Globus pallidus (tissue), 1 donor: ENCODE data around the gene VSTM4.

Experiments
- DNase-seq: peaks from one replicate; pipeline ENCODE4 v3.0.0-alpha.2; 2015; ENCODE audit warnings: low spot score

Gene VSTM4, protein sequence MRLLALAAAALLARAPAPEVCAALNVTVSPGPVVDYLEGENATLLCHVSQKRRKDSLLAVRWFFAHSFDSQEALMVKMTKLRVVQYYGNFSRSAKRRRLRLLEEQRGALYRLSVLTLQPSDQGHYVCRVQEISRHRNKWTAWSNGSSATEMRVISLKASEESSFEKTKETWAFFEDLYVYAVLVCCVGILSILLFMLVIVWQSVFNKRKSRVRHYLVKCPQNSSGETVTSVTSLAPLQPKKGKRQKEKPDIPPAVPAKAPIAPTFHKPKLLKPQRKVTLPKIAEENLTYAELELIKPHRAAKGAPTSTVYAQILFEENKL

DNA sequence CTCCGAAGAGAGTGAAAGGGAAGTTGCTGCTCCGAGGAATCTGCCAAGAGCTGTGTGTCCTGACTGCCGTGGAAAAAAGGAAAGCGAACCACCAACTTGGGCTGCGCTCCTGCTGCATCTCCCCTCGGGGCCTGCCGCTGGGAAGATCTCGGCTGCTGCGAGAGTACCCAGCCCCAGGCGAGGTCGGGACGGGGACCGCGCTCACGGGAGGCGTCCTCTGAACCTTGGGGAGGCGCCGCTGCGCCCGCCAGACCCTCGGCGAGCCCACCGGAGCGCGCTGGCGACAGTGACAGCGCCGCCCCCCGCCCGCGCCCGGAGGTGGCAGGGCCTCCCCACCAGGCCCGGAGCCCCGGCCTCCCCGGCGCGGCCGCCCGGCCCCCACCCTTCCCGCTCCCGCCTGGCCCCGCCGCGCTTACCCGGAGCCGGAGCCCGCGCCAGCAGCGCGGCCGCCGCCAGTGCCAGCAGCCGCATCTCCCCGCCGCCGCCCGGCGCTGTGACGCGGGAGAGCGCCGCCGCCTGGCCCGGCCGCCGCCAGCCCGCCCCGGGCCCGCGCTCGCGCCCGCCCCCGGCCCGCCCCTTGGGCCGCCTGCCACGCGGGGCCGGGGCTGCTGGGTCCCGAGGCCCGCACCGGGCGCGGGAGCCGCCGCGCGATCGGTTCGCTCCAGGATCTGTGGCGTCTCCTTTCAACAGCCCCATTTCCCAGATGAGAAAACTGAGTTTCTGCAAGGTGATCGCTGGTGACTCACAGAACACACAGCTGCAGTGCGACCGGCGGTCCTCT, at the start of gene VSTM4:
VSTM4 (minus strand) TSS at position 508 of the 781 bp plus-strand sequence; CDS start at position 471, 37 bp downstream.
- peak; percentile 59 for DNase-seq

- peak; percentile 41 for DNase-seq
Measured at GRCh38 chr10:49164559-49165188, 49.4 kb upstream of the VSTM4 start.

DNA sequence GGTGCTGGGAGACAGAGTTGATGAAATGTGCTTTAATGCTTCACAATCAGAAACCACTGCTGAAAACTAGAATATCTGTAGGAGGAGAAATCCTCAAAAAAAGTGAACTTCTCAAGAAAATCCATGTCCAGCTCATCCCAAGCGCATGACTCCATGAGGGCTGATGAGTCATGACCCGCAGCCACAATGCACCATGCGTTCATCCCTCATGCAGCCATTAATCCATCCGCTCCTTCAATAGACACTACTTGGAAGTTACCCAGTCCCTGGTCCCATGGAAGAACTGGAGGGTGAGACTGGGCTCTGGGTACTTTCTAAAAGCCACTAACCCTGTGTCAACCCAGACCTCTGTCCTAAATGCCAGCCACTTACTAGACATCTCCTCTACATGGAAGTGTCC, 48.4 kb upstream of the VSTM4 start:
- DNase-seq, result no peak

DNA sequence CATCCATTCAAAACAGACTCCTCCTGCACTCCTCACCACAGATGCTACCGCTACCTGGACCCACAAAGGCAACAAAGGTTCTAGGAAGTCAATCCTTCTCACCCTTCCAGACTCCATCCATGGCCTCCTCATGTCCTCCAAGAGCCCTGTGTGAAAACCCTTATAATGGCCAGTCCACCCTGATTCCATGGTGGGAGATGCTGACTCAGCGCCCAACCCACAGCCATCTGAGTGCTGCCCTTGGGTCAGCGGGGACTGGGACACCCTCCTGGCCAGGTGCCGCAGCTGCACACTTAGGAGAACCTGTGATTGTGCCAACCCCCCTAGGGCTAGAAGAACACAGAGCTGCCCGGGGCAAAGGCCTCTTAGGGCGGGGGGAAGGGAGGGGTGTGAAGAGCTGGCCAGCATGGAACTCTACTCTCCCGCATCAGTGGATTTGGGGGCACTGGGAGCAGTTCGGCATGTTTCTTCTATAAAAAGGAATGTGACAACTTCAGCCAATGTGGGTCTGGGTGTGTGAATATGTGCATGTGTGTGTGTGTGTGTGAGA, 47.5 kb upstream of the VSTM4 start:
- no peak for DNase-seq

DNA sequence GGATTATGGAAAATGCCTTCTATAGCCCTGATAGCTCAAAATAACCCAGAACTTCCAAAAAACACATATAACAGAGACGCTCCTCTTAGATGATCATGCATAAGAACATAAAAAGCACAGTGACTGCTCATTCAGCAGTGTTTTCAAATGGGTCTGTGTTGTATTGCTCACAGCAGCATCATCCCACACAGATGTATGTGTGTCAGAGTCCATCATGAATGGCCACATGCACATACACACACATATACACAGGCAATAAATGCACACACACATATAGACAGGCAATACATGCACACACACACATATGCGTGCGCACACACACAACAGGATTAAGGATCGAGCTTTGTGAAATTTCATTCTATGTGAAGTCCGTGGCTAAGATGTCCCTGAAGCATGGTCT, 46.7 kb upstream of the VSTM4 start:
- no peak for DNase-seq

DNA sequence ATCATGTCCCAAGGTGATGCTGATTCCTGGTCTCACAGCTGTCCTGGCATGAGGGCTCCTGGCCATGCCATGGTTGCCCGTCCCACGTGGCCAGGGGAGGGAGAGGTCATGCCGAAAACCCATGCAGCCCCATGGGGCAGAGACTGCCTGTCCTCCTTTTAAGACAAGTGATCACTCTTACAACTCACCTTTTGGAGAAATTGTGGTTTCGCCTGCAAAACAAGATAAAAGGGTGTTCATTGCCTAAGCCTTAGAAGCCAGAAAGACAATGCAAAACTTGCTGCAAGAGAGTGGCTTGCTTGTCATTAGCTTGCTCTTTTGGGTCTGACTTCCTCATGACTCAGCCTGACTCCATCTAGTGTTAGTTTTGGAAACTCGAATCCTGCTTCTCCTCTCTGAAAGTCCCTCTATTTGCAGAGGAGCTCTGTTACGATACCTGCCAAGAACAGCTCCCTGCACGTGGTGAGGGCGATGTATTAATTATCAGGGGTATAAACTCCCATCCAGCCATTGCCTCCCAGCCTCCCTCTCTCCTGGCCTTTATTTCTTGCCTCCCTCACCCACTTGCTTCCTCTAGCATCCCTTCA, 46.2 kb upstream of the VSTM4 start:
- peak; percentile 33 for DNase-seq

DNA sequence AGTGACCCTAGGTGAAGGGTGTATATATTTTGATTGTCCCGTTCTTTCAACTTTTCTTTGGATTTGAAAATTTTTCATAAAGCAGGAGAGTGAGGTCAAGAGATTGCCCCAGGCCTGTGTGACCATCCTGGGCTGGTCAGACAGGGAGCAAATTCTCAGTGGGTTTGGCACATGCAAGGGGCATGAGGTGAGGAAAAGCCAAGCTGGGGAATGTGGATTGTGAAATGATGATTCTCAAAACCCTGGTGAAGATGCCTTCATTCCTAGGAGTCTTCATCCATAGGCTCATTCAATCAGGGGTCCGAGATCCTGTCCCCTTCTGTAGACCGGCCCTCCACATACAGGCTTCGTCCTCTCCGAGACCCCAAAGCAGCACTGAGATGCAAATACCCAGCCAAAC, 45.5 kb upstream of the VSTM4 start:
- DNase-seq, result no peak

DNA sequence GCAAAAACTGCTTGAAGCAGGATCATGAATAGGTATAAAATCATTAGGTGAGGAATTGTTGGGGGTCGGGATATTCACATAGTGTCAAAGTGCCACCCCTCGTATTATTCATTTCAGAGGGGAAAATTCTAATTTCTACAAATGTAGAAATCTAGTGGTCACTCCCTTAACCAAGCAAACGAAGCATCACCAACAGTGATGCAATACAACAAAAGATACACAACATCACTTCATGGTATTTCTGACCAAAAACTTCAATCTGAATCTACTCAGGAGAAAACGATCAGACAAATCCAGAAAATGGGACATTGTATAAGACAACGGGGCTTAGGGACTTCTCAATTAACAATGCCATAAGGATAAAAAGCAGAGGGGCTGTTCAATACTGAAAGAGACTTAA, 44.8 kb upstream of the VSTM4 start:
- DNase-seq, result no peak

GRCh38 chr10:49158915-49159314, 43.6 kb upstream of the VSTM4 start:
- no peak for DNase-seq

DNA sequence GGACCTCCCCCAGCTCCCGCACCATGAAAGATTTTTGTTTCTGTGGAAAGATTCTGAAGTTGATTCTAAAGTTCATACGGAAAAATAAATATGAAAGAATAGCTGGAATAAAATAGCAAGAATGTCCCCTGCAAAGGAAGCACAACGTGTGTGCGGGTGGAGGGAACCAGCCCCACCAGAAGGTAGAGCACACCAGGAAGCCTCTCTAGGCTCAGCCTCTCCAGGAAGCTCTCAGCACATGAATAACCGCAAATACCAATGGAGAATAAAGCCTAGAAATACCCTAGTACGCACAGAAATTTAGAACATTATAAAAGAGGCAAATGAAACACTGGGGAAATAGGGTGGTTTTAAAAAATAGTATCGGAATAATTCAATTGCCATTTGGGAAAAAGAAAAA, 43.1 kb upstream of the VSTM4 start:
- DNase-seq, result no peak

DNA sequence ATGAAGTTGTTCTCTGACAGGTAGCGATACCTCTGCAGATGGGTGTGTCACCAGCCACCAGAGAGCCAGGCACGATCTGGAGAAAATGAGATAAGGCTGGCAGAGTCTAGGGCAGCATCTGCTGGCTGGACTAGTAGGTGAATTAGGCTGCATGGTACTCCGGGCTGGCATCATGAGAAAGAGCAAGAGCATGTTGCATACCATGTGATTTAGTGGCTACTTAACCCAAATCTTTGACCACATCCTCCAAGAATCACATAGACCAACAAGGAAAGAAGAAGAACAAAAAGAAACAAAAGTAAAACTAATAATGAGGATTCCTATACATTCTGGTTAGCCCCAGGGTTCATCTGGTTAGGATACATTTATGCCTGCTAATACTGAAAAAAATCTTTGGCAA, 41.9 kb upstream of the VSTM4 start:
- no peak for DNase-seq

GRCh38 chr10:49154641-49155040, 39.3 kb upstream of the VSTM4 start:
- DNase-seq, result no peak

DNA sequence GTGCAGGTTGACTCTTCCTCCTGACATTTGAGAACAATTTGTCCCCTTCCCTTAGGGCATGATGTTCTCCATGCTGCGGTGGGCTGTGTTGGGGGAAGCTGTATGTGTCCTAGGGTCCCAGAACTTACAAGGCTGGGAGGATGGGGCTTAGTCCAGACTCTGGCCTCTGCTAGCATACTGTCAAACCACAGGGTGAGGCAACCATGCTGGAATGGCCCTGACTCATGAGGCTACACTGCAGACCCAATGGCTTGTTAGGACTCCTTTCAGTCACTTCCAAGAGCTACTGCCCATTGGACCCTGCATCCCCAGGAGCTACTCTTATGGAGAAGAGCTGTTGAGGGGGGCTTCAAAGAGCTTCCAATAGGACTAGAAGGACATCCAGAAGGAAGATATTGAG, 38.6 kb upstream of the VSTM4 start:
- DNase-seq, result no peak

GRCh38 chr10:49153115-49153514, 37.8 kb upstream of the VSTM4 start:
- DNase-seq, result no peak

- no peak for DNase-seq
Measured at GRCh38 chr10:49152663-49153062, 37.3 kb upstream of the VSTM4 start.

- no peak for DNase-seq
Measured at GRCh38 chr10:49152037-49152436, 36.7 kb upstream of the VSTM4 start.

DNA sequence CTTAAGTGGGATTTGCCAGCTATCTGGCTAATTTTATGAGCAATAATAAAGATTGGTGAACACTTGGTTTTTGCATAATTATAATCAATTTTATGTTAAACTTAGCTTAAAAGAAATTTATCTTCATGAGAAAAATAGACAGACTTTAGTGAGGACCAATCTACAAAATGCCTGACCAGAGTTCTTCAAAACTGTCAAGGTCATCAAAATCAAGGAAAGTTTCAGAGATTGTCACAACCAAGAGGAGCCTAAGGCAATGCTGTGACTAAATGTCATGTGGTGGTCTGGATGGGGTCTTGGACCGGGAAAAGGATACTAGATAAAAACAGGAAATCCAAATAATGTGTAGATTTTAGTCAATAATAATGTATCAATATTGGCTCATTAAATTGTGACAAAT, 36.2 kb upstream of the VSTM4 start:
- DNase-seq, result no peak

DNA sequence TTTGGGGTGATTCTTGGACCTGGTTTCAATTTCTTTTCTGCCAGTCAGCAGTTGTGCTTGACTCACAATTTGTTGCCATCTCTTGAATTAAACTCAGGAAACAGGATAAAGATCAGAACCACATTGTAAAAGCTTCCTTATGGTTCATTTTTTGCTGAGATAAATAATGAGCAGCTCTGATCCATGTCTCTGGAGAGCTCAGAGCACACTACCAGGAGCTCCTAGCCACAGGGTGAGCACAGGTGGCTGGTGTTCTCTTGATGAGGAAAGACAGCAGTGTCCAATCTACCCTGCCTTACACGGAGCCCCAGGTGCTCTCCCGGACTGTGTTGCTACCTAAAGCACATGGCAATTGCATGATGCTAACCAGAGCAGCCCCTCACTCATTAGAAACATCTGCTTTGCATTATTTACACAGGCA, 35.7 kb upstream of the VSTM4 start:
- DNase-seq, result no peak

- no peak for DNase-seq
Measured at GRCh38 chr10:49150426-49150825, 35.1 kb upstream of the VSTM4 start.

- no peak for DNase-seq
Measured at GRCh38 chr10:49149881-49150280, 34.6 kb upstream of the VSTM4 start.

DNA sequence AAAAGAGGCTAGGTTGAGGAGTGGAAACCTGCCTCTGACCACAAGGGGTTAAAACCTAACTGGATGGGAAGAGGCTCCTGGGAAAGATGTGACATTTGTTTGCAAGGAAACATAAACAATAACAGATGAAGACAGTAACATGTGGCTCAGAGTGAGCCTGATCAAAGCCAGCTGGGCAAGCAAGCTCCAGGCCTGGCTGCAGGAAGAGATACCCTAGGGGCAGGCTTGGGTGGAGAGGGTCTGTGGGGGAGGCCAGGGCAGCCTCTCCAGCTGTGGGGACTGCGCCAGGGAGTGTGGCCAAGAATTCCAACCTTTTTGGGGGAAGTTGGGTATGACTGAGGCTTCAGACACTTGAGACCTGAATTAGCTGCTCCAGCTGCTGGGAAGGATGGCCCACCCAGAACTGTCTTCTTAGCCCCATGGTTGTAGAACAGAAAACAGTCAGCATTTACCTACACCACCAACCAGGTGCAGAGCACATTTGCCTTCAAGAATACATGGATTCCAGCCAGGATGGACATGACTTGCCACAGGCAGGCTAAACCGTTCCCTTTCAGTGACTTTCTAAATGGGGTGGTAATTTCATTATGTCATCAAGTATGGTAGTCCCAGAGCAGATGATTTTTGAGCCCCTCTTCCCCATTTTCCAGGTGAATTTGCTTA, 28.9 kb upstream of the VSTM4 start:
- no peak for DNase-seq

DNA sequence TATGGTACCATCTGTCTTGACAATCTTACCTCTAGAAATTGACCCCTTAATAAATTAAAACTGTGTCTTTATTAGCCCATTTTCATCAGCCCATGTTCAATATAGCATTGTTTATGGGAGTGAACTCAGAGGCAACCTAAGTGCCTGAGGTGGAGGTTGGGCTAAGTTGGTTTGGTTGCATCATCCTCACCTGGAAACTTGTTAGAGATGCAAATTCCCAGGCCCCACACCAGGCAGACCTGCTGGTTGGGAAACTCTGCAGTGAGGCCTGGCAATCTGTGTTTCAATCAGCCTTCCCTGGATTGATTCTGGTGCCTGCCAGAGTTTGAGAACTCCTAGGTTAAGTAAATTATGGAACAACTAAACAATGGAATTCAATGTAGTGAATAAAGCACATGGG, 27.9 kb upstream of the VSTM4 start:
- DNase-seq, result no peak
